Liver (tissue), 9 donors: ENCODE measurements around the gene ALK. TPM values are rescaled to one million over a fixed set of nuclear protein-coding genes. Genes with fewer than 3 reads are reported as not detected.

Experiments
- DNase-seq: peaks from one replicate; pipeline ENCODE4 v3.0.0-alpha.2; 2017; ENCODE audit warnings: low spot score
- H3K27ac ChIP-seq, 2 donors: one replicate each; pipeline ENCODE4 v1.7.0; 2013; ENCODE audit warnings: inconsistent platforms in 2 of 2, low read length in 2 of 2, control low read depth in 1 of 2, low read depth in 1 of 2, mild to moderate bottlenecking in 1 of 2
- H3K27me3 ChIP-seq, 4 donors: one replicate each; pipeline versions ENCODE4 v1.6.1 to v1.7.0; 2013; ENCODE audit warnings: low read length in 3 of 4, inconsistent platforms in 1 of 4, mild to moderate bottlenecking in 1 of 4, moderate library complexity in 1 of 4; ENCODE audit not compliant: control insufficient read depth in 4 of 4, insufficient read depth in 4 of 4
- H3K36me3 ChIP-seq, 4 donors: one replicate each; pipeline versions ENCODE4 v1.6.1 to v1.7.0; 2013; ENCODE audit warnings: low read length in 3 of 4, mild to moderate bottlenecking in 3 of 4, low read depth in 1 of 4, moderate library complexity in 1 of 4; ENCODE audit not compliant: control insufficient read depth in 4 of 4, insufficient read depth in 3 of 4
- H3K4me1 ChIP-seq, 4 donors: one replicate each; pipeline versions ENCODE4 v1.6.1 to v1.7.0; 2013; ENCODE audit warnings: low read length in 3 of 4, mild to moderate bottlenecking in 3 of 4, moderate library complexity in 1 of 4; ENCODE audit not compliant: control insufficient read depth in 4 of 4, insufficient read depth in 4 of 4
- H3K4me3 ChIP-seq, 3 donors: one replicate each; pipeline versions ENCODE4 v1.6.1 to v1.7.0; 2013; ENCODE audit warnings: low read length in 3 of 3, control low read depth in 1 of 3, low read depth in 1 of 3, mild to moderate bottlenecking in 1 of 3
- H3K9ac ChIP-seq, 2 donors: one replicate each; pipeline ENCODE4 v1.7.0; 2013; ENCODE audit warnings: low read length in 2 of 2, mild to moderate bottlenecking in 2 of 2, moderate library complexity in 2 of 2, control low read depth in 1 of 2, low read depth in 1 of 2
- H3K9me3 ChIP-seq, 4 donors: one replicate each; pipeline versions ENCODE4 v1.6.1 to v1.7.0; 2013; ENCODE audit warnings: low read length in 3 of 4; ENCODE audit not compliant: control insufficient read depth in 4 of 4
- EGR1 ChIP-seq, 2 donors: IDR thresholded peaks; 2 replicates each; pipeline ENCODE4 v1.6.1; 2016 to 2018; ENCODE audit warnings: antibody characterized with exemption in 2 of 2, low read depth in 2 of 2
- FOXA1 ChIP-seq: IDR thresholded peaks from 2 replicates; pipeline ENCODE4 v1.6.1; 2016; ENCODE audit warnings: antibody characterized with exemption
- GABPA ChIP-seq, 2 donors: IDR thresholded peaks in 1 of 2; conservative IDR thresholded peaks in 1 of 2; 2 replicates each; pipeline ENCODE4 v1.6.1; 2016; ENCODE audit warnings: antibody characterized with exemption in 2 of 2, mild to moderate bottlenecking in 1 of 2, moderate library complexity in 1 of 2
- HNF4A ChIP-seq, 2 donors: conservative IDR thresholded peaks; 2 replicates each; pipeline ENCODE4 v1.6.1; 2016; ENCODE audit warnings: antibody characterized with exemption in 2 of 2, mild to moderate bottlenecking in 2 of 2
- HNF4G ChIP-seq: IDR thresholded peaks from 2 replicates; pipeline ENCODE4 v1.6.1; 2016; ENCODE audit warnings: antibody characterized with exemption
- JUND ChIP-seq, 2 donors: IDR thresholded peaks; 2 replicates each; pipeline ENCODE4 v1.6.1; 2016; ENCODE audit warnings: antibody characterized with exemption in 2 of 2
- NR2F2 ChIP-seq: IDR thresholded peaks from 2 replicates; pipeline ENCODE4 v1.6.1; 2016; ENCODE audit warnings: antibody characterized with exemption
- RAD21 ChIP-seq, 2 donors: IDR thresholded peaks; 2 replicates each; pipeline ENCODE4 v1.6.1; 2016; ENCODE audit warnings: antibody characterized with exemption in 2 of 2, mild to moderate bottlenecking in 2 of 2
- RXRA ChIP-seq, 2 donors: IDR thresholded peaks; 2 replicates each; pipeline ENCODE4 v1.6.1; 2017 to 2018; ENCODE audit warnings: antibody characterized with exemption in 2 of 2, mild to moderate bottlenecking in 1 of 2
- SP1 ChIP-seq: IDR thresholded peaks from 2 replicates; pipeline ENCODE4 v1.6.1; 2018; ENCODE audit warnings: antibody characterized with exemption, mild to moderate bottlenecking
- TAF1 ChIP-seq: conservative IDR thresholded peaks from 2 replicates; pipeline ENCODE4 v1.6.1; 2016; ENCODE audit warnings: antibody characterized with exemption, mild to moderate bottlenecking
- YY1 ChIP-seq: IDR thresholded peaks from 2 replicates; pipeline ENCODE4 v1.6.1; 2016; ENCODE audit warnings: antibody characterized with exemption, mild to moderate bottlenecking
- WGBS: extraction: QIAGEN DNeasy Blood & Tissue Kit; methylation state at CpG from one replicate; pipeline ENCODE4 v1.1.7; 2013; 5-methylcytosine and 5-hydroxymethylcytosine counted together
- polyA plus RNA-seq, 2 donors: library from polyadenylated mRNA; stranded (reverse) in 1 of 2; unstranded in 1 of 2; fragments of 200-250 nt in 1 of 2; fragments of >200 nt in 1 of 2; fragmentation: Nextera tagmentation in 1 of 2; extraction: Ambion mirVana in 1 of 2; gene quantifications; one replicate each; pipeline versions ENCODE4 v1.2.1 to v1.2.3, GENCODE V29; 2013 to 2015
- total RNA-seq, 2 donors: library from RNA; depleted of rRNA; stranded (reverse); fragments of >200 nt; gene quantifications; one replicate each; pipeline ENCODE4 v1.2.3, GENCODE V29; 2014
- TF ChIP-seq, protein P1 (sequence below): IDR thresholded peaks from 2 replicates; pipeline ENCODE4 v1.6.1; 2016; ENCODE audit warnings: antibody characterized with exemption
- TF ChIP-seq, protein P2 (sequence below): IDR thresholded peaks from 2 replicates; pipeline ENCODE4 v1.6.1; 2016; ENCODE audit warnings: antibody characterized with exemption
- TF ChIP-seq, protein P3 (sequence below): IDR thresholded peaks from 2 replicates; pipeline ENCODE4 v1.6.1; 2016; ENCODE audit warnings: antibody characterized with exemption
- TF ChIP-seq, protein P4 (sequence below): fragments of 150-350 bp; IDR thresholded peaks from 2 replicates; pipeline ENCODE4 v1.5.1; 2017; ENCODE audit warnings: improper control_type of control experiment, low read depth, low read length; ENCODE audit not compliant: missing input control
- donor health status: healthy.
- donor health status: healthy.
- donor health status: healthy.
- donor health status: healthy.
- donor health status: healthy.

The ALK gene
- total and polyA plus RNA-seq, 4 donors: under 0.01 TPM; not detected in 3

DNA sequence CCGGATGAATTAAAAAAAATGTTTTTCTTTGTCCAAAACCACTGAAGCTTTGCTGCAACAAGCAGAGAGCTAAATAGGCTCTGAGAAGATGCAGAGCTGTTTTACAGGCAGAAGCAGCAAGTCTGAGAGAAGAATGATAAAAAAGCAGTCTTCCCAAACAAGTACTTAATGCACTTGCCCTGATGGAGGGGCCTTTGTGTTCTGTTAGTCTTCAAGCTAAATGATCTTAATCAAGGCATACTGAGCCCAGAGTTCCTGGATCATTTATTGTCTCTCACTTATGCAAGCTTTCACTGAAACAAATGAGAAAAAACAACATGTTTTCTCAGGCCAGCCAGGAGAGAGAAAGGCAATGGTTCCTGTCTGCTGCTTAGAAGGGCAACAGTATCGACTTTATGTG is 653.7 kb downstream of the ALK start:
- no peaks in the 10 kb centered on the region for H3K36me3 ChIP-seq
- H3K9ac ChIP-seq: no peak overlapping the region
- DNase-seq: no peak
- TF ChIP-seq, protein P1, sequence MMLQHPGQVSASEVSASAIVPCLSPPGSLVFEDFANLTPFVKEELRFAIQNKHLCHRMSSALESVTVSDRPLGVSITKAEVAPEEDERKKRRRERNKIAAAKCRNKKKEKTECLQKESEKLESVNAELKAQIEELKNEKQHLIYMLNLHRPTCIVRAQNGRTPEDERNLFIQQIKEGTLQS: no peak
- TF ChIP-seq TAF1 (no peak), NR2F2 (no peak), JUND (IDR thresholded peaks at IDR 0.05) (no peak)
- WGBS: 37% methylated on average over 2 of the region's 2 CpGs
- H3K4me3 ChIP-seq: no peak overlapping the region
- H3K27me3 ChIP-seq: no peaks in the 10 kb centered on the region
- no peaks in the 10 kb centered on the region for H3K4me1 ChIP-seq
- H3K9me3 ChIP-seq: no peaks in the 10 kb centered on the region
- H3K27ac ChIP-seq: no peak overlapping the region

DNA sequence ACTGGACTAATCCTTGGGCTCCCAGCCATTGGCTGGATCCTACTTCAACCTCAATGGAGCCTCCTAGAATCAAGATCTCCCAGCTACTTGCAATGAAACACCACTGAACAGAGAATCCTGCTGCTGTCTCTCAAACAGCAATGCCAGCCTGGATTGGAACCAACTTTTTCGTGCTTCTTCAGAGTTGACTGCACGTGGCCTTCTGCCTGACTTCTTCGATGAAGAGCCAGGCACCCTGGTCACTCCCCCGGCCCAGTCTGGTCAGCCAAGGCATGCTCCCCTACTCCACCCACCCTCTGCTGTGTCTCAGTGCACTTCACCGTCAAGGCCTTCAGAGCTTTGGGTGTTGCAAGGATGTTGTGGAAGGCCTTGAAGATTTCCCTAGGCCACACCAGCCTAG is 657.5 kb downstream of the ALK start:
- H3K27me3 ChIP-seq: no peaks in the 10 kb centered on the region
- no peak overlapping the region for H3K9ac ChIP-seq
- TF ChIP-seq SP1 (no peak), FOXA1 (no peak), RXRA (IDR thresholded peaks at IDR 0.05) (no peak), GABPA (IDR thresholded peaks at IDR 0.05 in 1 of 2, conservative IDR thresholded peaks at IDR 0.05 in 1 of 2) (no peak), RAD21 (IDR thresholded peaks at IDR 0.05) (no peak), JUND (IDR thresholded peaks at IDR 0.05) (no peak), HNF4G (no peak), HNF4A (conservative IDR thresholded peaks at IDR 0.05) (no peak), TAF1 (no peak), EGR1 (IDR thresholded peaks at IDR 0.05; ENCODE audit: low read depth in 2 of 2) (no peak), YY1 (no peak)
- TF ChIP-seq, protein P2, sequence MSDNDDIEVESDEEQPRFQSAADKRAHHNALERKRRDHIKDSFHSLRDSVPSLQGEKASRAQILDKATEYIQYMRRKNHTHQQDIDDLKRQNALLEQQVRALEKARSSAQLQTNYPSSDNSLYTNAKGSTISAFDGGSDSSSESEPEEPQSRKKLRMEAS: no peak
- TF ChIP-seq, protein P3, sequence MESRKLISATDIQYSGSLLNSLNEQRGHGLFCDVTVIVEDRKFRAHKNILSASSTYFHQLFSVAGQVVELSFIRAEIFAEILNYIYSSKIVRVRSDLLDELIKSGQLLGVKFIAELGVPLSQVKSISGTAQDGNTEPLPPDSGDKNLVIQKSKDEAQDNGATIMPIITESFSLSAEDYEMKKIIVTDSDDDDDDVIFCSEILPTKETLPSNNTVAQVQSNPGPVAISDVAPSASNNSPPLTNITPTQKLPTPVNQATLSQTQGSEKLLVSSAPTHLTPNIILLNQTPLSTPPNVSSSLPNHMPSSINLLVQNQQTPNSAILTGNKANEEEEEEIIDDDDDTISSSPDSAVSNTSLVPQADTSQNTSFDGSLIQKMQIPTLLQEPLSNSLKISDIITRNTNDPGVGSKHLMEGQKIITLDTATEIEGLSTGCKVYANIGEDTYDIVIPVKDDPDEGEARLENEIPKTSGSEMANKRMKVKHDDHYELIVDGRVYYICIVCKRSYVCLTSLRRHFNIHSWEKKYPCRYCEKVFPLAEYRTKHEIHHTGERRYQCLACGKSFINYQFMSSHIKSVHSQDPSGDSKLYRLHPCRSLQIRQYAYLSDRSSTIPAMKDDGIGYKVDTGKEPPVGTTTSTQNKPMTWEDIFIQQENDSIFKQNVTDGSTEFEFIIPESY: no peak
- TF ChIP-seq, protein P1: no peak
- TF ChIP-seq, protein P4, sequence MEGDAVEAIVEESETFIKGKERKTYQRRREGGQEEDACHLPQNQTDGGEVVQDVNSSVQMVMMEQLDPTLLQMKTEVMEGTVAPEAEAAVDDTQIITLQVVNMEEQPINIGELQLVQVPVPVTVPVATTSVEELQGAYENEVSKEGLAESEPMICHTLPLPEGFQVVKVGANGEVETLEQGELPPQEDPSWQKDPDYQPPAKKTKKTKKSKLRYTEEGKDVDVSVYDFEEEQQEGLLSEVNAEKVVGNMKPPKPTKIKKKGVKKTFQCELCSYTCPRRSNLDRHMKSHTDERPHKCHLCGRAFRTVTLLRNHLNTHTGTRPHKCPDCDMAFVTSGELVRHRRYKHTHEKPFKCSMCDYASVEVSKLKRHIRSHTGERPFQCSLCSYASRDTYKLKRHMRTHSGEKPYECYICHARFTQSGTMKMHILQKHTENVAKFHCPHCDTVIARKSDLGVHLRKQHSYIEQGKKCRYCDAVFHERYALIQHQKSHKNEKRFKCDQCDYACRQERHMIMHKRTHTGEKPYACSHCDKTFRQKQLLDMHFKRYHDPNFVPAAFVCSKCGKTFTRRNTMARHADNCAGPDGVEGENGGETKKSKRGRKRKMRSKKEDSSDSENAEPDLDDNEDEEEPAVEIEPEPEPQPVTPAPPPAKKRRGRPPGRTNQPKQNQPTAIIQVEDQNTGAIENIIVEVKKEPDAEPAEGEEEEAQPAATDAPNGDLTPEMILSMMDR: no peak
- no peaks in the 10 kb centered on the region for H3K36me3 ChIP-seq
- DNase-seq: no peak
- no peak overlapping the region for H3K27ac ChIP-seq
- H3K4me1 ChIP-seq: no peaks in the 10 kb centered on the region
- WGBS: 94% methylated on average over 5 of the region's 5 CpGs
- H3K9me3 ChIP-seq: no peaks in the 10 kb centered on the region
- no peak overlapping the region for H3K4me3 ChIP-seq
